GM10847 (cell line): Measurements from ENCODE around the gene JAKMIP1.

ENCODE experiments used
- POLR2A ChIP-seq: IDR thresholded peaks from 2 replicates; pipeline ENCODE4 v1.6.1; 2011; ENCODE audit not compliant: insufficient read length; ENCODE audit errors: extremely low read depth

Gene JAKMIP1

GRCh38 chr4:5989236-5990225 is 210.8 kb downstream of the JAKMIP1 start:
- TF ChIP-seq POLR2A = no peak

- TF ChIP-seq POLR2A = no peak
Observed at GRCh38 chr4:5988086-5988845, 212.1 kb downstream of the JAKMIP1 start.

GRCh38 chr4:5984843-5985242 is 215.5 kb downstream of the JAKMIP1 start:
- no peak for TF ChIP-seq POLR2A

- no peak for TF ChIP-seq POLR2A
Observed at GRCh38 chr4:5982156-5982973, 218.0 kb downstream of the JAKMIP1 start.

GRCh38 chr4:5980436-5981155 is 219.8 kb downstream of the JAKMIP1 start:
- TF ChIP-seq POLR2A = no peak

- no peak for TF ChIP-seq POLR2A
Observed at GRCh38 chr4:5979981-5980380, 220.4 kb downstream of the JAKMIP1 start.

- no peak for TF ChIP-seq POLR2A
Observed at GRCh38 chr4:5976921-5977320, 223.4 kb downstream of the JAKMIP1 start.

- TF ChIP-seq POLR2A = no peak
Observed at GRCh38 chr4:5976431-5976830, 223.9 kb downstream of the JAKMIP1 start.
